HG02970 (cell line): ENCODE measurements around the gene VGLL1.

ENCODE experiments used
- ATAC-seq: cut with Tn5 transposase; IDR thresholded peaks from one replicate; pipeline ENCODE4 v1.9.1; 2021; ENCODE audit warnings: mild to moderate bottlenecking, moderate library complexity, moderate number of reproducible peaks; ENCODE audit not compliant: unreplicated experiment, low FRiP score

Gene VGLL1

DNA sequence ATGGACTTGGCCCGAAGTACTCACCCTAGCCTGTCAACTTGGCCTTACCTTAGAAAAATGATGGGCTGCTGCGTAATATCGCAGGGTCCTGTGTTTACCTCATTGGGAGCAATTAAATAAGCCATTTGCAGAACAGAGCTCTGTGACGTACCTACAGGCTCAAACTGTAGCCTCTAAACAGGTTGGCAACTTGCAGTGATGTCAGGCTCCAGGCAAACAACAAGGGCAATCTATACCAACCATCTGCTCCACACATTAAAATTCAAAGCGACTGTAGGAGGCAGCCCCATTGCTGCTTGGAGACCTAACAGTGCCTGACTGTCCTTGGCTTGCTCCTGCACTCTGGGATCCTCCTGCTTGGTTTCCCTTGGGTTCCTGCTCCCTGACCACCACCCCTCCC is 17.2 kb downstream of the VGLL1 start:
- no peak for ATAC-seq

DNA sequence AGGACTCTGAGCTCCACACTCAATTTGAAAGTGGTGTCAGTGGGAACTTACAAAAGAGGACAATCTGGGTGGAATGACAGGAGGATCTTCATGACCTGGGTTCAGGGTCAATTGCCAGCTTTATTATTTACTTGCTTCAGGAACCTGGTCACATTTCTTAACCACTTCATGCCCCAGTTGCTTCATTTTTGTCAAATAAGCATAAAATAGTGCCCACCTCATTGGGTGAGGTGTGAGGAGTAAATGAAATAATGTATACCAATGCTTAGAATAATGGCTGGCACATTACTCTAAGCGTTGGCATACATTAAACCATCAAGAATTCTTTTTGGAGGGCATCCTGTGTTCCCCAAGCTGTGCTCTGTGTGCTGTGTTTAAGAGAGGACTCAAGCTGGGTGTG is 19.4 kb downstream of the VGLL1 start:
- no peak for ATAC-seq

DNA sequence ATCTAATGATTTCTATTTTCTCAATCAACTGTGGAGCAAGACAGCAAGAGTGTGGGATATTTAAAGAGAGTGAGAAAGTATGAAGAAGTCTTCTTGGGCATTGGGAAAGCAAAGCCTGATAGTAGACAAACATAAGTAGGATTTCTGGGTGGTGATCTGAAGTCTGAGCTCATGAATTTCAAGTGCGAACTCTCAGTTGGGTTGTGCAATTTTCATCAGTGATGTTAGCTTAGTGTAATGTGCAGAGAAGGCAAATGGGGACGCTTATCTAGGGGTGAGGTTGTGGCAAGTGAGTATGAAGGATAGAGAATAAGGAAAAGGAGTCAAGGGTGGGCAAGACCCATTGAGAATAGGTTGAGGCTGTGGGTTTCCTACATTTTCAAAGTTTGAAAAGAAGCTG is 23.7 kb downstream of the VGLL1 start:
- ATAC-seq = no peak

DNA sequence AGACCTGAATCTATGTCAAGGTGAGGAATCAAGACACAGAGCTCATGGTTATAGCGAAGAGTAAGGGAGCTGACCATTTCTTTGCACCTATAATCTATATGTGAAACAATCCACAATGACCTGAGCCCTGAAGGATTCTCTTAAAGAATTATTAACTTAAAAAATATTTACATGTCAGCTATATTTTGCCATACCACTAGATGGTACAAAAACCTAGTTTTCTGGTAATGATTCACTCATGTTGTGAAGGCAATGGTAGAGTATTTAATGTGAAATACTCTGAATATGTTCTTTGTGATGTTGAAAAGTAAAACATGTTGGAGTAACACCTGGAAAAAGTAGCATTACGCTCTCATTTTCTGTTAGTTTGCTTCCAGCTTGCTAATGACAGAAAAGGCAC is 40.0 kb downstream of the VGLL1 start:
- no peak for ATAC-seq

DNA sequence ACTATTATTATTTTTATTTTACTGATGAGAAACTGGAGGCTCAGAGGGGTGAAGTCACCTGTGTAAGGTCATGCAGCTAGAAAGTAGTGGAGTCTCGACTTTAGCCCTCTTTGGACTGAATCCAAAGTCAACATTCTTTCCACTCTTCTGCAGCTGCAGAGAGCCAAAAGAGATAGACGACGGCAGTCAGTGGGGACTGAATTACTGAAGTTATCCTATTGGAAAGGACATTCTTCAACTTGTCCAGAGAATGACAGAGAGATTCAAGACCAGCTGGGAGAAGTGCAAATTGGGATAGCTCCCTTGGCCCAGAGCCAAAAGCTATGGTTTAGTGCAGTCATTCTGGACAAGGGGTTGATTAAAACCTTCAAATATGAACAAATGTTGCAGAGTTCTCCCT is 42.5 kb downstream of the VGLL1 start:
- no peak for ATAC-seq

DNA sequence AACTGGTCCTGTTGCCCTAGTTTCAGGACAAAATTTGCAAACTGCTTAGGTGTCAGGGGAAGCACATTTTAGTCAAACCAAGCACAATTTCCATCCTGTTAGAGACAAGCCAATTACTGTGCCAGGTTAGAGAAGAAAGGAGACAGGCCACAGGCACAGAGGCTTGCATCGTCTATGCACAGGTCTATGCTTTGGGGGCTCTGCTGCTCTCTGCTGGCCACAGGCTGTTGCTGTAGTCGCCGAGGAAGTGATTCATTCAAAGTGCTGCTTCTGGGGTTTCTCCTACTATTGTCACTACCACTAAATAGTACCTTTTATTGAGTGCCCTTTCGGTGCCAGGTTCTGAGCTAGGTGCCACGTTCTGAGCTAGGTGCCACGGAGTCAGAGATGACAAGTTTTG is 45.5 kb downstream of the VGLL1 start:
- ATAC-seq = peak; percentile 74

DNA sequence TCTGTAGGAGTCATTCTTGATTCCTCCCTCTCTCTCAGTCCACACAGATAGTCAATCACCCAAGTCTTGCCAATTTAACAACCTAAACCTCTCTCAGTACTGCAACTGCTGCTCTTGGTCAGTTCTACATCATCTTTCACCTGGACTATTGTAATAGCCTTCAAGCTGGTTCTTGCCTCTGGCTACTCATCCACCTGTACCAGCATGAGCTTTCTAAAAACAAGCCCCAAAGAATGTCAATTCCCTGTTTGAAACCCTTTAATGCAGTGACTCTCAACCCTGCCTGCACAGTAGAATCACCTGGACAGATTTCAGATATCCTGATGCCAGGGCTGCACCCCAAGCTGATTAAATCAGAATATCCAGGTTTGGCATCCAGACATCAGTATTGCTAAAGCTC is 48.3 kb downstream of the VGLL1 start:
- no peak for ATAC-seq

DNA sequence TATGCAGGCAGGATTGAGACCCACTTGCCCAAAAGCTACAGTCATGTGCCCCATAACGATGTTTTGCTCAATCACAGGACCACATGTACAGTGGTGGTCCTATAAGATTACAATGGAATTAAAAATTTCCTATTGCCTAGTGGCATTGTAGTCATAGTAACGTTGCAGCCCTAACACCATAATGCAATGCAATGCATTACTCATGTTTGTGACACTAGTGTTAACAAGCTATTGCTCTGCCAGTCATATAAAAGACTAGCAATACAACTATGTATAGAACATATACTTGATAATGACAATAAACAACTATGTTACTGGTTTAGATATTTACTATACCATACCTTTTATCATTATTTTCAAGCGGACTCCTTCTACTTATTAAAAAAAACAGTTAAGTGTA is 50.6 kb downstream of the VGLL1 start:
- ATAC-seq = no peak

DNA sequence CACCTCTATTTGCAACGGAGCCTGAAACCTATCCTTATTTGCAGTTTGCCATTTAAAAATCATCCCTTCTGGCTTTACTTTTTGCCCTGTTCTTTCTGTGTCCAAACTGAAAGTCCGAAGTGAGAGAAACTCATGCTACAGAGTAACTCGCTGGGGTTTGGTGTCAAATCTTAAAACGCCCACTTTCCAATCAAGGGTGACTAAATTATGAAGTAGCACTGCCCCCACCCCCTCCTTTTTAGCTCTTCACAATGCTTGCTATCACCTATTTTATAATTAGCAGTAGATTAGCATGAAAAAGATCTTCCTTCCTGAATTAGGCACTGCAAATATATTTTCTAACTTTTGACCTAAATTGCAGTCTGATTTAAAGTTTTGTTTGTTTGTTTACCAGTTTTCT is 52.5 kb downstream of the VGLL1 start:
- no peak for ATAC-seq

DNA sequence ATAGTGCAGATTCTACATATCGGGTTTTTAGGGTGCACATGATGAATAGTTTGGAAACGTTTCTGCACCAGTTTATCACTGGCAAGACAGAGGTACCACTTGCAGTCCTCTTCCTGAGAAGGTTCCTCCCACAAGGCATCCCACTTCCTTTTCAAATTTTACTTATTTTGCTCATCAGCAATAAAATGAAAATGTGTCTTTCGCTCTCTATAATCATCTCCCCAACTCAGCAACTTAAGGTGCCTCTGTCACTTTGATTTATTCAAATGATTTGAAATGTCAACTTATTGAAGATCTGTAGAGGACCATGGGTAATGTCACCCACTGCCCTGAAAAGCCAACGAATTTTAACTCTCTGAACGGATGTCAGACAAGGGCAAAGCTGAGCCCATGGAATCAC is 53.2 kb downstream of the VGLL1 start:
- no peak for ATAC-seq

DNA sequence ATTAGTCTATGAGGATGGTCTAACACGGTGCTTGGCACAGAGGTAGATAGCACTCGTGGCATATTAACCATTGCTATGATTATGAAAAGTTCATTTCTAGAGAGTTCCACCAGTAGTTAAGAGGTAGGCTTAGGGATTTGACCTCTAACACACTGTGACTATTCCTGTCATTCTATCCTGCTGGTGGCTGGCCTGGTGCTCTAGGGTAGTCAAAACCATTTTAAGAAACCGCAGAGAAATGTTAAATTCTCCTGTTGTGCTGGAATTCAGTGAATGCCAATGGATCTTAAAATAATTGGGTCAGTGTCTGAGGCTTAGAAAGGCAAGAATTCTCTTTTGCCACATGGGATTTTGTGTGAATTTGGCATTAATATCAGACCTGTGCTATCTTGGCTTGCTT is 53.9 kb downstream of the VGLL1 start:
- no peak for ATAC-seq

DNA sequence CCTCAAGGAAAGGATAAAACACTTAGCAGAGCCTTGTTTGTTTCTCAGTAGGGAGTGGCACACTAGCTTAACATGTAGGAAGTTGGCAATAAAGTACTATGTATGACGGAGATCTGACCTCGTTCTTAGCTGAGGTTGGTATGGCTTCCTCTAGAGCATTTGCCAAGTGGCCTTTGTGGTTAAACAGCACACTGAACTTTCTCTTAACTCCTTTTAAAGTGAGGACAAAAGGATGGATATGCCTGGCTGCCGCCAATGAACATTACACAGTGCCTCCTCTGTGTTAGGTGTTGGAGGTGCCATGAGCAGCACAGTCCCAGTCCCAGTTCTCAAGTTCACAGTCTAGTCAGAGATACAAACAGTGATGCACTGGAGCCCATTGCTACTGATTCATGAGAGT is 54.4 kb downstream of the VGLL1 start:
- no peak for ATAC-seq

DNA sequence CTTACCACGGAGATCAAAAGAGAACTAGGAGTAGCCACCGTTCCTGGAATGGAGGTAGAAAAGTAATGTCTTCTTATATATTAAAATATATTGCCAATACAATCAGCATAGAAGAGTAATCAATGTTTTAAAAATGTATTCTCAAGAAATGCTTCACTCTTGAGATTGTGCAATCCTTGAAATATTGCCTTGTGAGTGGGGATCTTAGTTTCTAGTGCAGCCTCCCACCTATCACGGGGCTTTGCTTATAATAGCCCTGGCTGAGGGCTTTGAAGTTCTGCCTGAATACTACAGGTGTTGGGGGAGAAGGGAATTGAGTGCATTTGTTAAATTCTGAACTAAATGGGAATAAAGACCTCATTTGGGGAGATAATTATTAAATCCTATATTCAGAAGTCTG is 55.5 kb downstream of the VGLL1 start:
- ATAC-seq = no peak

DNA sequence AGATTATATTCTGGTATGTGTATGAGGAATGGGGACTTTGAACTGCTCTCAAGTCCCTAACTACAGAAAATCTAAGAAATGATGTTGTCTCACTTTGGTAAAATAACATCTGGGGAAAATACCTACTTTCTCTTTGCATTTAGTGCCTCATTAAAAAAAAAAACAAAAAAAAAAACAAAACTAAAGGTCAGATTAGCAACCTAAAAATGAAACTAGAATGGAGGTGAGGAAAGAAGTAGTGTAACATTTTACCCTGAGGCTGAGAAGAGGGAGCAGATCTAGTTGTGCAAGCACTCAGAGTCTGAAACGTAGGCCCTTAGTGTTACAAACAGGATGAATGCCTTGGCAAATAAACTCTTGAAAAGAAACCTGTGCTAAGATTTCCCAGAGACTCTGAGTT is 56.0 kb downstream of the VGLL1 start:
- ATAC-seq = no peak

DNA sequence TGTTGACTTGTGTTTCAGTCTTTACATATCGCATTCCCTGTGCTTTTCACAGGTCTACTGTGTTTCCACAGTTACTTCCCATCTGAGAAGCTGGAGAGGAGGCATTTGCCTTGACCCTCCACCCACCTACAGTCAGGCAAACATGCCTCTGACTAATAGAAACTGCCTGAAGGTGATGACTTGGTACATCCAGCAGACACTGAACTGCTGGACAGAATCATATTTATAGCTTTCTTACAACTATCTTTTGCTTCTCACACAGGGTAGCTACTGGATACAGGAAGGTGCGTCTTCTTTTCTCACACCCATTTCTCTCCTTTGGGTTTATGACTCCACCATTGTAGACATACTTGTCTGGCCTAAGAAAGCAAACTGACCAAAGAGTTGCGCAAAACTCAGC is 58.0 kb downstream of the VGLL1 start:
- no peak for ATAC-seq

DNA sequence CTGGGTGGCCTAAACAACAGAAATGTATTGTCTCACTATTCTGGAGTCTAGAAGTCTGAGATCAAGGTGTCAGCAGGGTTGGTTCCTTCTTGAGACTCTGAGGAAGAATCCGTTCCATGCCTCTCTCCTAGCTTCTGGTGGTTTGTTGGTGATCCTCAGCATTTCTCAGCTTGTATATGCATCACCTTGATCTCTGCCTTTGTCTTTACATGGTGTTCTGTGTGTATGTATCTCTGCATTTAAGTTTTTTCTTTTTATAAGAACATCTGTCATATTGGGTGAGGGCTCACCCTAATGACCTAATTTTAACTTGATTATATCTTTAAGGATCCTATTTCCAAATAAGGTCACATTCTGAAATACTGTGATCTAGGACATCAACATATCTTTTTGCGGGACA is 65.3 kb downstream of the VGLL1 start:
- ATAC-seq = no peak

DNA sequence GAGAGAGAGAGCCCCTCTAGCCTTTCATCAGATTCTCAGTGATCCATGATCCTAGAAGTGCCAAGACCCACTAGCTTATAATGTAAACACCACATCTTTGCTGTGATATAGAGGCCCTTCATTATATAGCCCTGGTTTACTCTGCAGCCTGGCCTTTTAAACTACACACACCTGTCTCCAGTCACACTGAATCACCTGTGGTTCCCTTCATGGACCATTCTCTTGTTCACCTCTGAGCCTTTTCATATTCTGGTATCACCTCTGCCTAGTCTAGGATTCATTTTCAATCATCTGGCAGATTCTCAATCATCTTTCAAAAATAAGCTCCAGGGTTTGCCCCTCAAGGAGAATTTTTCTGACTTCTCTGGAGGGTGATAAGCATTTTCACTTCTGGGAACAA is 65.9 kb downstream of the VGLL1 start:
- no peak for ATAC-seq

DNA sequence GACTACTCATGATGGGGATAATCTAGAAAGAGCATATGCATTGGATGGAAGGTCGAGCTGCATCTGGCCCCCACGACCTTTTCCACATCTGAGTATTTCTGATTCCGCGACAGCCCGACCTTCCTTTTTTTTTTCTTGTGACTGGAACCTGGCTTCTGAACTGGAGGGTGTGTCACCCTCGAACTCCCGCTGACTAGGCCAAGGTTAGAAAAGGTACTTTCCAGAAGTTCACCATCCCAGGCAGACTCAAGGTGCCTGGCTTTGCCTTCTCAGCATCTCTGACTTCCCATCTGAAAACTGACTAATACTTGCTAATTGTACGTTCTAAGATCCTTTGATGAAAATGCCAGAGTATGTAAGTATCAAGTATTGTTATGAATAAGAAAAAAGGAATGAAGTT is 66.6 kb downstream of the VGLL1 start:
- no peak for ATAC-seq

DNA sequence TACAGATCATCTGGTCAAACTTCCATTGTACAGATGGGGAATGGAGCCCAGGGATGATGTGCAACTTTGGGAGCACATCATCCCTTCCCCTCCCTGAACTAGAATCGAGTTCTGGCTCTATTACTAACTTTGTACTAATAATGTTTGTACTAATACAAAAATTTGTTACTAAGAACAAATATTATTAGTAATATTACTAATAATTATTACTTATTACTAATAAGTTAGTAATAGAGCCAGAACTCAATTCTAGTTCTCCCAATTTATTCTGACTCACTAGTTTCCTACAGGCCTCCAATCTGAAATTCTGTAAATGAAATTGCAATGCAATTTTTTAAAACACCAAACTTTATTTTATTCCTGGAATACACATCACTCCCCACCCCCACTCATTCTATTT is 68.0 kb downstream of the VGLL1 start:
- ATAC-seq = no peak
